B cell (primary cell): ENCODE results near the gene PLAGL2. TPM values are rescaled to one million over a fixed set of nuclear protein-coding genes. Genes with fewer than 3 reads are reported as not detected.

Experiments
- ATAC-seq: fragments of 200-7000 bp; cut with Tn5 transposase; one replicate; pipeline ENCODE4 v1.10.0; 2021; ENCODE audit warnings: low read depth, mild to moderate bottlenecking, moderate number of reproducible peaks, moderate library complexity
- CTCF ChIA-PET: fragments of 350-600 bp; sonication (Branson Sonifier 250); formaldehyde crosslinking; loops from one replicate; lab custom pipeline; 2021; ENCODE audit warnings: antibody characterized with exemption, inconsistent platforms; lab: Charles Lee
- POLR2A ChIA-PET: fragments of 350-600 bp; sonication (Branson Sonifier 250); formaldehyde crosslinking; loops from one replicate; lab custom pipeline; 2021; ENCODE audit warnings: antibody characterized with exemption; lab: Charles Lee
- DNase-seq: peaks from one replicate; pipeline ENCODE4 v3.0.0; 2013
- H2AFZ ChIP-seq: 2 replicates; pipeline ENCODE4 v1.6.1; 2012; ENCODE audit warnings: mild to moderate bottlenecking, low read depth, low read length; ENCODE audit not compliant: insufficient read depth, poor library complexity, severe bottlenecking
- H3K27ac ChIP-seq, 2 donors: 1 replicate in 1 of 2; 2 replicates in 1 of 2; pipeline ENCODE4 v1.5.1; 2012 to 2013; ENCODE audit warnings: low read length in 2 of 2, mild to moderate bottlenecking in 2 of 2, moderate library complexity in 1 of 2
- H3K27me3 ChIP-seq, 4 experiments: fragments of 200-600 bp in 1 of 4; sonication (generic) in 1 of 4; replicated peaks in 1 of 4; 1 replicate in 2 of 4; 2 replicates in 2 of 4; pipeline versions ENCODE4 v1.6.1 to v1.7.0; 2013 to 2016; ENCODE audit warnings: low read length in 3 of 4, mild to moderate bottlenecking in 2 of 4, mixed read lengths in 1 of 4, moderate library complexity in 1 of 4; ENCODE audit not compliant: insufficient read depth in 4 of 4, control insufficient read depth in 3 of 4; ENCODE audit errors: control extremely low read depth in 1 of 4
- H3K36me3 ChIP-seq, 2 experiments: replicated peaks in 1 of 2; 1 replicate in 1 of 2; 2 replicates in 1 of 2; pipeline versions ENCODE4 v1.6.1 to v1.7.1; 2013; ENCODE audit warnings: low read length in 1 of 2; ENCODE audit not compliant: insufficient read depth in 2 of 2, control insufficient read depth in 1 of 2; ENCODE audit errors: control extremely low read depth in 1 of 2, extremely low read depth in 1 of 2
- H3K4me1 ChIP-seq, 2 donors: fragments of 200-600 bp in 1 of 2; sonication (generic) in 1 of 2; 1 replicate in 1 of 2; 2 replicates in 1 of 2; pipeline versions ENCODE4 v1.5.1 to v1.6.1; 2013 to 2017; ENCODE audit warnings: low read length in 2 of 2; ENCODE audit not compliant: control insufficient read depth in 2 of 2, insufficient read depth in 2 of 2
- H3K4me2 ChIP-seq: replicated peaks from 2 replicates; pipeline ENCODE3; 2012; ENCODE audit warnings: mild to moderate bottlenecking, low read depth, low read length; ENCODE audit not compliant: poor library complexity, severe bottlenecking
- H3K4me3 ChIP-seq, 5 experiments: fragments of 200-600 bp in 1 of 5; sonication (generic) in 1 of 5; 1 replicate in 3 of 5; 2 replicates in 2 of 5; pipeline versions ENCODE4 v1.5.1 to v1.7.0; 2011 to 2016; ENCODE audit warnings: low read length in 4 of 5, mild to moderate bottlenecking in 4 of 5, low read depth in 2 of 5, control low read depth in 1 of 5, moderate library complexity in 1 of 5; ENCODE audit not compliant: insufficient read depth in 1 of 5; ENCODE audit errors: control extremely low read depth in 1 of 5, extremely low read depth in 1 of 5
- H3K79me2 ChIP-seq: fragments of 200-600 bp; sonication (generic); one replicate; pipeline ENCODE4 v1.6.0; 2016; ENCODE audit warnings: low read length; ENCODE audit not compliant: control insufficient read depth, insufficient read depth
- H3K9ac ChIP-seq: fragments of 200-600 bp; sonication (generic); 2 replicates; pipeline ENCODE4 v1.6.1; 2017; ENCODE audit warnings: mild to moderate bottlenecking, low read length, moderate library complexity
- H3K9me3 ChIP-seq, 3 donors: one replicate each; pipeline versions ENCODE4 v1.6.1 to v1.7.1; 2013; ENCODE audit warnings: low read length in 2 of 3; ENCODE audit not compliant: control insufficient read depth in 2 of 3, insufficient read depth in 1 of 3; ENCODE audit errors: control extremely low read depth in 1 of 3
- H4K20me1 ChIP-seq: 2 replicates; pipeline ENCODE4 v1.6.0; 2012; ENCODE audit warnings: mild to moderate bottlenecking, low read length; ENCODE audit not compliant: insufficient read depth, control insufficient read depth, poor library complexity, severe bottlenecking
- H3K27ac Mint-ChIP-seq: one replicate; pipeline ENCODE4 v1.8.0; 2021; ENCODE audit warnings: mixed read lengths
- H3K27me3 Mint-ChIP-seq: one replicate; pipeline ENCODE4 v1.8.0; 2021; ENCODE audit warnings: mixed read lengths
- H3K4me1 Mint-ChIP-seq: one replicate; pipeline ENCODE4 v1.8.0; 2021; ENCODE audit warnings: mixed read lengths
- H3K4me3 Mint-ChIP-seq: one replicate; pipeline ENCODE4 v1.8.0; 2021; ENCODE audit warnings: mixed read lengths
- H3K9me3 Mint-ChIP-seq: one replicate; pipeline ENCODE4 v1.8.0; 2022; ENCODE audit warnings: mixed read lengths; ENCODE audit not compliant: insufficient read depth
- CTCF ChIP-seq: fragments of 200-600 bp; IDR thresholded peaks from one replicate; pipeline ENCODE4 v1.8.0; 2022; ENCODE audit warnings: antibody characterized with exemption, mild to moderate bottlenecking
- EZH2 ChIP-seq: IDR thresholded peaks from 2 replicates; pipeline ENCODE4 v1.6.1; 2012; ENCODE audit warnings: borderline replicate concordance, low read depth, mild to moderate bottlenecking, moderate library complexity, low read length; ENCODE audit not compliant: insufficient read depth, poor library complexity, severe bottlenecking
- WGBS: methylation state at CpG from one replicate; pipeline ENCODE4 v1.1.5; 2013; ENCODE audit warnings: missing lambda C conversion rate; ENCODE audit not compliant: insufficient coverage; 5-methylcytosine and 5-hydroxymethylcytosine counted together
- intact Hi-C: fragments of 100-400 bp; cut with micrococcal nuclease; formaldehyde crosslinking; loops from one replicate; pipeline ENCODE4 v1.10.0; 2022
- polyA plus RNA-seq: library from polyadenylated mRNA; depleted of rRNA; stranded (reverse); fragments of >200 nt; gene quantifications from 2 replicates; pipeline ENCODE4 v1.2.3, GENCODE V29; 2012
- total RNA-seq, 2 donors: library from RNA; stranded (reverse); fragments of 120-200 nt in 1 of 2; gene quantifications; 1 replicate in 1 of 2; 2 replicates in 1 of 2; pipeline versions ENCODE4 v1.2.3 to v1.2.4, GENCODE V29; 2013 to 2022

PLAGL2 gene
- total and polyA plus RNA-seq, 2 donors (not counting 1 experiment from before 2014, with no cell fraction given) = 4.4 to 18.4 TPM

- H3K27me3 Mint-ChIP-seq = no peaks in the 10 kb centered on the region
- TF ChIP-seq CTCF = no peak
- no peak for TF ChIP-seq EZH2
- Histone ChIP-seq H3K4me1 (peaks cover 35 to 39% of the 10 kb centered on the region in 2 donors), H3K9me3 (no peaks in the 10 kb centered on the region), H3K79me2 (peaks cover 88% of the 10 kb centered on the region), H3K27ac (peak overlapping the region in 1 of 2 donors; percentile 25), H3K9ac (no peak overlapping the region), H3K4me2 (no peak overlapping the region), H3K27me3 (no peaks in the 10 kb centered on the region), H4K20me1 (peaks cover 65% of the 10 kb centered on the region), H2AFZ (no peak overlapping the region), H3K36me3 (peaks cover 1 to 25% of the 10 kb centered on the region in 2 experiments), H3K4me3 (no peak overlapping the region)
- H3K27ac Mint-ChIP-seq = no peak overlapping the region
- no peaks in the 10 kb centered on the region for H3K9me3 Mint-ChIP-seq
- ChIA-PET POLR2A (no interaction called here), CTCF (no interaction called here)
- ATAC-seq (no peak), DNase-seq (no peak)
- no CpG with 5 or more reads among the region's 4 CpGs for WGBS
- no peak overlapping the region for H3K4me3 Mint-ChIP-seq
- peaks cover 56% of the 10 kb centered on the region for H3K4me1 Mint-ChIP-seq
- intact Hi-C loops = loop anchor here (10.0 kb wide), 1 partner anchor 160 kb away; no protein-coding TSS in a partner anchor
Measured at GRCh38 chr20:32204205-32205109, 3.1 kb downstream of the PLAGL2 start.
